Stimulated activated CD4-positive, alpha-beta T cell treated with anti-CD3 and anti-CD28 coated beads, Interleukin-1b, Interleukin-23, amount 100 ng/mL, for 1 hour (primary cell): ENCODE data around the gene ELK3.

Experiments
- DNase-seq, 2 donors: peaks; one replicate each; pipeline ENCODE4 v3.0.0-alpha.2; 2020; ENCODE audit warnings: low read depth in 2 of 2

The ELK3 gene

GRCh38 chr12:96256672-96257361 lies 62.6 kb downstream of the ELK3 start:
- DNase-seq, result no peak

- DNase-seq, result no peak
Measured at GRCh38 chr12:96257550-96258103, 63.5 kb downstream of the ELK3 start.

DNA sequence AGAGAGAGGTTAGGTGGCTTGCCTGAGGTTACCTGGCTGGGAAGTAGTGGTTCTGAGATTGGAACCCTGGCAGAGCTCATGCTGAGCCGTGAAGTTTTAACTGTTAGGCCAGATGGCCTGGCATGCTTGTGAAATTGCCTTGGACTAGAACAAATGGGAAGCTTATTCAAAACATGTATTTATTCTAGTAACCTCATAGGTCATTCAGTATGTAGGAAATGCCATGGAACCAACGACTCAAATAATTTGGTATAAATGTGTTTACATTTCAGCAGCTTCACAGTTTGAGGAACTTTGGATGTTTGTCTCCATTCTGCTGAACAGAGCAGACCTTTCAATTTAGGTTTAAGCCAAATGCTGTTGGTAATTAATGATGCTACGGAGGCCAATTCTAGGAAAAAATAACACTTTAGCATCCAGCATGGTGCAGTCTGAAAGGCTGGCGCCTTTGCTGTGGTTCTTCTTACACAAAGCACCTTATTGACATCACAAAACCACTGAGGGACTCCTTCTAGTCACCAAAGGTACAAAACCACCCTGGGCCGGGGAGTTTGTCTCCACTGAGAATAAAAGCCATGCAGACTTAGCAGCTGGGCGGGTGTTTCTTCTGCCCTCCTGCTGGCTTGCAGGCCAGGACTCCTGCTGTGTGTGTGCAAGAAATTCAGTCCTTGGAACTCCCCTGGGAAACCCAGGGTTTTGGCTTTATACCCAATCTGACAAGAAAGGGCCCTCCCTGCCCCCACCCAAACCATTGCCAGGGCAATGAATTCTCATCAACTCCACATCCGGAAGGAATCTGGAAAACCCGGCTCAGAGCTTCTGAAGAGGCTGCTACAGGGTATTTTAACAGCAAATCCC lies 64.2 kb downstream of the ELK3 start:
- DNase-seq, result no peak

GRCh38 chr12:96260231-96260630 lies 66.1 kb downstream of the ELK3 start:
- DNase-seq, result no peak

DNA sequence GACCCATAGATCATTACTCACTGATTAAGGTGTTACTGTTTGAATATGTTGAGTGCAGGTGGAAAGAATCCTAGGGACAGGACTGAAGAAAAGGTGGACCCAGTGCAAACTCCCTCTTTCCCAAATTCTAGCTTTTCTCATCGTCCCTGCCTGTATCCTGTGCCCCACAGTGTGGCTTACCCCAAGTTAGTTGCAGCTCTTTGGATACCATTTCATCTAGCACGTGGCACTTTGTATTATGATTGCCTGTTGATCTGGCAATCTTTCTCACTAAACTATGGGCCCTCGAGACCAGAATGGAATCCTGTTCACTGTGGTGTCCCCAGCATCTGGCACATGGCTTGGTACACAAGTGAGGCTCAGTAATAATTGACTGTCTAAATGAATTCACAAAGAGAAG lies 66.5 kb downstream of the ELK3 start:
- DNase-seq, result no peak

GRCh38 chr12:96261557-96261956 lies 67.4 kb downstream of the ELK3 start:
- DNase-seq, result no peak

GRCh38 chr12:96263449-96263902 lies 69.3 kb downstream of the ELK3 start:
- no peak for DNase-seq

GRCh38 chr12:96265400-96265799 lies 71.2 kb downstream of the ELK3 start:
- DNase-seq, result no peak

DNA sequence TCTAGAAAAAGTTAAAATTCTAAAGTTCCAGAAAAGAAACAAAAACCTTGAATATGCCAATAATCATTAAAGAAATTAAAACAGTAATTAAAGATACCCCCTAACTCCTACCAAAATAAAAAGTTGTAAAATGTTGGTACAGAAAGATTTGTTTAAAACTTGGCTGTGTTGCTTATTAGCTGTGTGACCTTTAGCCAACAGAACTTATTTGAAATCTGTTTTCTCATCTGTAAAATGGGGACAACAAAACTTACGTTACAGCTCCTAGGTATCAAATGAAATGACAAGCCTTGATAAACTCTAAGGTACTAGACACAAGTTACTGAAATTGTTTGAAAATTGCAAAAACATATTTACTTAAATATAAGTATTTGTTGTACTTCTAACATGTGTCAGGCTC lies 71.7 kb downstream of the ELK3 start:
- DNase-seq, result no peak

DNA sequence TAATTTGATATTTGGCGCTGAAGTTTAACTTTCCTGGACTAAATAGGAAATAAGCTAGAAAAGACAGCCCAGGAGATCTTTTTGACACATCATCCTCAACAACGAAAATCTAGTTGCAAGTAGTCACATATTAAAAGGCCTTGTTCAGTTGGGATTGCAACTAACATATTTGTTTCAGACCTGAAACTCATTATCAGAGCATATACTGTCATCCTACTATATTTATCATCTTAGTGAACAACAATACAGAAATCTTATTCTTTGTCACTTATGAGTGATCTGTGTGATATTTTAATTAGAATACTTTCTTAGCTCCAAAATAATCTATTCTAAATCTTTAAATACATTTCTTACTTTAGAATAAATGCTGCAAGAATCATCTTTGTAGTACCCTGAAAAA lies 72.1 kb downstream of the ELK3 start:
- DNase-seq, result no peak

- DNase-seq, result no peak
Measured at GRCh38 chr12:96271469-96272199, 77.5 kb downstream of the ELK3 start.

DNA sequence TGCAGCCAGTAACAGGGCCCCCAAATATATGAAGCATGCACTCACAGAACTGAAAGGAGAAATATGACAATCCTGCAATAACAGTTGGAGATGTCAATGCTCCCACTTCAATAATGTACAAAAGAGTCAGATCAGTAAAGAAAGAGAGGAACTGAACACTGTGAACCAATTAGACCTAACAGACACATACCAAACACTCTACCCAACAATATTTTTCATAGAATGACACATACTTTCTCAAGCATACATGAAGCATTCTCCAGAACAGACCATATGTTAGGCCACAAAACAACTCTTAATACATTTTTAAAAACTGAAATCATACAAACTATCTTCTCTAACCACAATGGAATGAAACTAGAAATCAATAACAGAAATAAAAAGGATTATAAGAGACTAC lies 80.2 kb downstream of the ELK3 start:
- DNase-seq, result no peak

DNA sequence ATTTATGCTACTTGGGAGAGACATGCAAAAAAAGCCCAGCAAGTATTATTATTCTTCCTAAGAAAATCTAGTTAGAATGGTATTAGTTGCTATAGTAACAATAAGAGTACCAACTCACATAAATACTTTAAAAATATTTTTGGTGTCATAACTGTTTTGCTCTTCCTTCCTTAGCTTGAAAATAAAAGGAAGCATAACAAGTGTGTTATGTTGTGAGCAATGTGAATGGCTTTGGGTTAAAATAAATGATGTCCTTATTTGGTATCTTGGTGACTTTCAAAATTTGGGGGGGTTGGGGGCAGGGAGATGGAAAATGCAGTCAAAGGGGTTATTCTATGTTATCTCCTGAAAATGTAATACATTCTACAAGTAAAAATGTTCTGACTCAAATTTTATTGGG lies 91.0 kb downstream of the ELK3 start:
- no peak for DNase-seq

- DNase-seq, result no peak
Measured at GRCh38 chr12:96289067-96289466, 94.9 kb downstream of the ELK3 start.

DNA sequence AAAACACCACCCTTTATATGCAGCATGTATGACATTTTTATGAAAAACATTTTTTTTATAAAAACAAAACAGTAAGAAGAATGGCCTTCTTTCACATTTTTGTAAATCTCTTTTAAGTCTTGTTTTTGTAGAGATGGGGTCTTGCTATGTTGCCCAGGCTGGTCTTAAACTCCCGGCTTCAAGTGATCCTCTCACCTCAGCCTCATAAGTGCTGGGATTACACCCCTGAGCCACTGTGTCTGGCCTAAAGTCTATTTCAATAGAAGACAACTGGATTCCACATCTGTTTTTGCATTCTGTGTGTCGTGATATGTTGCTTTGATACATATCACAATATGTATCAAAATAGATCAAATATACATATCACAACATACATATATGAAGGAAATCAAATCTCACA lies 98.9 kb downstream of the ELK3 start:
- no peak for DNase-seq

DNA sequence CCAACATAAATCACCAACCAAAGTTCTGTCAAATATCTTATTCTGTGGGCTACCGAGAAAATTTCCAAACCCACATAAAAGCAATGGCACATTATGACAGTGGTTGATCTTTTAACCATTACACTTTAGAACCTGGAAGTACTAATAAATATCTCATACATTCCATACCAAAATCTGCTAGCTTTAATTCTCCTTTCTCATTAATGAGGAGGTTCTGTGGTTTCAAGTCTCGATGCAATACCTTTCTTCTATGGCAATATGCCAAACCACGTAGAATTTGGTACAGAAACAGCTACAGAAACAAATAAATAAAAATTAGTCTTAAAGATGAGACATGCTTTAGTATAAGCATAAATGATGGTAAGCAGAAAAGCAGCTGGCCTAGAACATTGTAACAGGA lies 100.7 kb downstream of the ELK3 start:
- no peak for DNase-seq

DNA sequence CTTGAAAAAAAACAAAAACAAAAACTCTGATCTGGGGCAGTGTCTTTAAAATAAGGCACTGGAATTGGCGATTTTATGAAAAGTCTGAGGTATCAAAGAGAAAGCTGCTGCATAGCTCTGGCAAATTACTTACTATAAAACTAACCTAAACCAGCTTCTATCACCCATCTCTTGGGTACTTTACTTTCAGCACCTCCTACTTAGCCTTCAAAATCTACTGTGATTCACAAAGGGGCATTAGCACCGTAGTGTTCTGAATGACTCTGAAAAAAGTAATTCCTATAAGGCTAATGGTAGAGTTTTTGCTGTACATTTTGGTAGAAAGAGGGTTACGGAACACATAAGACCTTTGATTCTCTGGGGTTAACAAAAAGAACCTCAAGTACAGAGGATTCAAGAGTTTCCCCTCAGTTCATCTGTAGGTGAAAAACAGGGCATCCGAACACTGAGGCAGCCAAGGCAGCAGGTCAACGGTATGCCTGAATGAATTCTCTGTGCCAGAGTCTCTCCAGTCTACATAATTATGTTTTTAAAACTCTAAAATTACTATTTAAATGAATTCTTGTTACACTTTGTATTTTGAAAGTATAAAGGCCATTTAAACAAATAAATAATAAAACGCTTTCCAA lies 101.5 kb downstream of the ELK3 start:
- DNase-seq, result no peak

DNA sequence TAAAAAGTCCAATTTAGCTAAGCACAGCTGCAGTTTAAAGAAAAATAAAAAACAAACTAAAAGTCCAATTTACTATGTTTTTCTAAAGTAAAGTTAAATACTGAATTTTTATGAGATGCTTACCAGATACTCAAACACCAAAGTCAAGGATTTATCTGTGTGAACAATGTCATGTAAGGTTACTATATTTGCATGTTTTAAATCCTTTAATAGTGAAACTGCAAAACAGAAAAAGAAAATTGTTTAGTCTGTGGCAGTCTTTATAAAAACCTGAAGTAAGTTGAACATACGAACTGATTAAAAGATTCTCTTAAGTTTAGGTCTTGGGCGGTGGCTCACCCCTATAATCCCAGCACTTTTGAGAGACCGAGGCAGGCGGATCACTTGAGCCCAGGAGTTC lies 103.3 kb downstream of the ELK3 start:
- no peak for DNase-seq

DNA sequence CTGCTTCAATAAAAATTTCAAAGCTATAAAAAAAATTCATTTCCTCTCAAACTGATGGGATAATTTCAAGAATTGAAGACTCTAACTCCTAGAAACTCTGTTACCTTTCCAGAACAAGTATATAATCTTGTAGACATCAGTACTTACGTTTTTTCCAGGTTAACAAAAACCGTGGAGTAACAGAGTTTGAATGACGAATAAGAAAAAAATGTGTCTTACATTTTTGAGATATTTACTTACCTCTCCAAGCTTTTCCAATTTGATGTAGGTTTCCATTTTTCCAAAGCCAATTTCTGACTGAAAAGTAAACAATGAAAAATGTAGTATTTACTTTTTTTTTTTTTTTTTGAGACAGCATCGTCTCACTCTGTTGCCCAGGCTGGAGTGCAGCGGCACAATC lies 105.9 kb downstream of the ELK3 start:
- no peak for DNase-seq

DNA sequence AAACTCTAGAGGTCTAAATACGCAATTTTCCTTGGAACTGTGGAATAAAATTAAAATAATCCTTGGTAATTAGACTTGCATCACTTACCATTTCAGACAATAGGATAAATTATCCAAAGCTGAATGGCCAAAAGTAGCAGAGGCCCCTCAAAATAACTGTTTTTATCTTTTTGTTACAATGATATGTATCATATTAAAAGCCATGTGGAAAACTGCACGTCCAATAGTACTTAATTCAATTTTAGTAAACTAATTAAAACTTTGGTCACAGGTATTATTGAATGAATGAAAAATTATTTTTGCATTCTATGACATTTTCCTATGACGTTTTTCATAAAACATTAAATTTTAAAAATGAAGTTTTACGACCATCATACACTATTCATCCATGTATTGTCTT lies 107.6 kb downstream of the ELK3 start:
- no peak for DNase-seq

- DNase-seq, result no peak
Measured at GRCh38 chr12:96302687-96303310, 108.6 kb downstream of the ELK3 start.
